ENCODE measurements around the gene DCAF8L2.
"Not testable (repeated sequence)": the region's sequence is repeated elsewhere in the genome, so short reads cannot be mapped to it uniquely, and the experiment has no call there.

The DCAF8L2 gene

GRCh38 chrX:27674491-27674890 lies 84.3 kb downstream of the DCAF8L2 start:
- no peak for DNase-seq (ENCODE audit: low read depth, low spot score)
- peak overlapping the region; percentile 44 for H3K27ac ChIP-seq

- DNase-seq (ENCODE audit: low read depth, low spot score), result peak; percentile 63
- H3K27ac ChIP-seq, result peak overlapping the region; percentile 44
Observed at GRCh38 chrX:27675493-27675892, 85.3 kb downstream of the DCAF8L2 start.

GRCh38 chrX:27679281-27679680 lies 89.1 kb downstream of the DCAF8L2 start:
- DNase-seq (ENCODE audit: low read depth, low spot score), result no peak
- no peak overlapping the region for H3K27ac ChIP-seq

GRCh38 chrX:27680726-27681125 lies 90.6 kb downstream of the DCAF8L2 start:
- no peak for DNase-seq (ENCODE audit: low read depth, low spot score)
- H3K27ac ChIP-seq, result no peak overlapping the region

- H3K27ac ChIP-seq; DNase-seq (ENCODE audit: low read depth, low spot score): not testable (repeated sequence)
Observed at GRCh38 chrX:27683566-27684208, 93.5 kb downstream of the DCAF8L2 start.

- DNase-seq (ENCODE audit: low read depth, low spot score), result no peak
- no peak overlapping the region for H3K27ac ChIP-seq
Observed at GRCh38 chrX:27694667-27695066, 104.5 kb downstream of the DCAF8L2 start.

GRCh38 chrX:27706526-27706925 lies 116.4 kb downstream of the DCAF8L2 start:
- no peak for DNase-seq (ENCODE audit: low read depth, low spot score)

GRCh38 chrX:27715610-27716009 lies 125.5 kb downstream of the DCAF8L2 start:
- H3K27ac ChIP-seq, result no peak overlapping the region
- no peak for DNase-seq (ENCODE audit: low read depth, low spot score)

More at GRCh38 chrX:27706526-27706925, 116.4 kb downstream of the DCAF8L2 start:
- no peak overlapping the region for H3K27ac ChIP-seq

GRCh38 chrX:27728291-27728690 lies 138.1 kb downstream of the DCAF8L2 start:
- H3K27ac ChIP-seq, result no peak overlapping the region
- peak; percentile 18 for DNase-seq (ENCODE audit: low read depth, low spot score)

- no peak overlapping the region for H3K27ac ChIP-seq
- no peak for DNase-seq (ENCODE audit: low read depth, low spot score)
Observed at GRCh38 chrX:27731962-27732361, 141.8 kb downstream of the DCAF8L2 start.

GRCh38 chrX:27735914-27736313 lies 145.8 kb downstream of the DCAF8L2 start:
- no peak for DNase-seq (ENCODE audit: low read depth, low spot score)
- no peak overlapping the region for H3K27ac ChIP-seq

GRCh38 chrX:27740933-27741332 lies 150.8 kb downstream of the DCAF8L2 start:
- DNase-seq (ENCODE audit: low read depth, low spot score), result no peak
- no peak overlapping the region for H3K27ac ChIP-seq

GRCh38 chrX:27743521-27743920 lies 153.4 kb downstream of the DCAF8L2 start:
- not testable (repeated sequence) for DNase-seq (ENCODE audit: low read depth, low spot score)

GRCh38 chrX:27746516-27746915 lies 156.4 kb downstream of the DCAF8L2 start:
- no peak for DNase-seq (ENCODE audit: low read depth, low spot score)
- H3K27ac ChIP-seq, result no peak overlapping the region

More at GRCh38 chrX:27743521-27743920, 153.4 kb downstream of the DCAF8L2 start:
- H3K27ac ChIP-seq, result not testable (repeated sequence)

- not testable (repeated sequence) for DNase-seq (ENCODE audit: low read depth, low spot score); H3K27ac ChIP-seq
Observed at GRCh38 chrX:27750298-27750697, 160.2 kb downstream of the DCAF8L2 start.

GRCh38 chrX:27751976-27752375 lies 161.8 kb downstream of the DCAF8L2 start:
- DNase-seq (ENCODE audit: low read depth, low spot score), result no peak
- no peak overlapping the region for H3K27ac ChIP-seq

GRCh38 chrX:27765718-27766117 lies 175.6 kb downstream of the DCAF8L2 start:
- H3K27ac ChIP-seq, result no peak overlapping the region
- DNase-seq (ENCODE audit: low read depth, low spot score), result no peak

- DNase-seq (ENCODE audit: low read depth, low spot score), result no peak
- no peak overlapping the region for H3K27ac ChIP-seq
Observed at GRCh38 chrX:27767387-27767786, 177.2 kb downstream of the DCAF8L2 start.

GRCh38 chrX:27775984-27776383 lies 185.8 kb downstream of the DCAF8L2 start:
- no peak for DNase-seq (ENCODE audit: low read depth, low spot score)
- no peak overlapping the region for H3K27ac ChIP-seq

- no peak for DNase-seq (ENCODE audit: low read depth, low spot score)
- H3K27ac ChIP-seq, result no peak overlapping the region
Observed at GRCh38 chrX:27796640-27797257, 206.6 kb downstream of the DCAF8L2 start.

GRCh38 chrX:27797575-27797974 lies 207.4 kb downstream of the DCAF8L2 start:
- no peak overlapping the region for H3K27ac ChIP-seq
- no peak for DNase-seq (ENCODE audit: low read depth, low spot score)

Data from epithelial cell of prostate (primary cell).